NCI-H187 (cell line): ENCODE measurements around the gene OGG1.

ENCODE experiments used
- DNase-seq, 2 experiments: peaks; one replicate each; lab custom pipeline; 2025; lab: John Stamatoyannopoulos, UW

The OGG1 gene

DNA sequence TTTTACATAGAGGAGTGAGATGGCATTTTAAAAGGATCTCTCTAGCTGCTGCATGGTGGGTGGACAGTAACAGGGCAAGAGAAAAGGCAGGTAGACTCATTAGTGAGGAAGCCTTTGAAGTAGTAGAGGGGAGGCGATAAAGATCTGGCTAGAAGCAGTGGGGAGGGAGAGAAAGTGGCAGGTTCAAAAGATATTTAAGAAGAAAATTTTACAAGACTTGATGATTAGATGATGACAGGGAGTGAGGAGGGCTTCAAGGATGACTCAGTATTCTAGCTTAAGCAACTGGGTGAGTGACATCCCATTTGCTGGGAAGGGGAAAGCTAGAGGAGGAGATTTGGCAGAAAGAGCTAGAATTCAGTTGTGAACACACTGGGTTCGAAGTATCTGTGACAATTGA, 22.0 kb upstream of the OGG1 start:
- DNase-seq = no peak

- DNase-seq = no peak
These were observed 20.3 kb upstream of the OGG1 start for GRCh38 chr3:9729419-9729818.

DNA sequence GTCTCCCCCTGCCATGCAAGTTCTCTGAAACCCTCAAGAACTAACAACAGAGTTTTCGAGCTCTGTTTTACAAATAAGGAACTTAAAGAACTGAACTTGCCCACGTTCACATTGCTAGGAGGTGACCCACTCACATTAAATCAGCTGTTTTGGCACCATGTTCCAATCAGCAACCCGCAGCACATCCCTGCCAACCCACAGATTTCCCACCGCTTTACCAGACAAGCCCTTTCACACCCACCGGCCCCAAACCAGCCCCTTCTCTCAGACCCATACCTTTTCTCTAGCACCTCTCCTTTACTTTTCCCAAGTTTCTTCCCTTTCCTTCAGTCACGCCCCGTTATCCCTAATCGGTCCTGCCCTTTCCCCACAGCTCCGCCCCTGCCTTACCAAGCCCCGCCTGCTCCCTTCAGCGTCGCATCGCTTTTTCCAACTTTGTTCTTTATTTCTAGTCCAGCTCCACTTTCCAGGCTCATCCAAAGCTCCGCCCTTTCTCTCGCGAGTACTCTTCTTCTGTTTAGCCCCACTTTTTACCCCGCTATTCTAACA, 19.0 kb upstream of the OGG1 start:
- DNase-seq = peak in 1 of 2 experiments; percentile 59

DNA sequence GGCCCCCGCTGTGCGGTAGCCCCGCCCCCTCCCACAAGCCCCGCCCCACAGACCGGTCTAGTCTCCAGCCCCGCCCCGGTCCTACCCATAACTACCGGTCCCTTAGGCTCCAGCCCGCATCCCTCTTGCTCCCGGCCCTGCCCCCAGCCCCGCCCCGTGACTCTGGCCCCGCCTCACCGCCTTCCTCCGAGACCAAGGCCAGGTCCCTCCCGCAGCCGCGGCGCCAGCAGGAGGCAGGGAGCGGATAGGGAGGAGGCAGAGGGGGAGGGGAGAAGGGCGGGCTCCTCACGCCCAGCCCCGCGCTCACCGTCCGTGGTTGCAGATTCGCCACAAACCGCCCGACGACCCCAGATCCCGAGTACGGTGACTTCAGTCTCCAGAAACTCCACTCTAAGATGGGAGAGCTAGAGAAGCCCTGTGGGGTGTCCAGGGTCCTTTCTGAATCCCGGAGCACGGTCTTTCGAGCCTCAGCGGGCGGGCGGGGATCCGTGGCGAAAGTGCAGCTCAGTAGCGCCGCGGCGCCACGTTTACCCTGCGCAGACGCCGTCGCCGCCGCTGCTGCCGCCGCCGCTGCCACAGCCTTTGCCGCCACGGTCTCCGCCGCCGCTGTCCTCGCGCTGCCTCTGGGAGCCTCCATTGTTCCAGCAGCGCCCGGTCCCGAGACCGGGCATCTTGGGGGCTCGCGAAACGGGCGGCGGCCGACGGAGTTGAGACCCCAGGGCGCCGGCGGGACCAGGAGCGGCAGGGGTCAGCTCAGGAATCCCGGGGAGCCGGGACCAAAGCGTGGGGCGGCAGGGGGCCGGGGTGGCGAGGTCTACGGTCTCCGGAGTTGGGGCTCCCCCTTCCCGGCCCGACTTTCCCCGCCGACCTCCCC, 18.3 kb upstream of the OGG1 start, which contains the start of gene BRPF1:
Gene BRPF1 (plus strand): TSS at position 530 of the 874 bp plus-strand sequence. CDS start 2,406 bp downstream, outside the sequence.
- peak; percentile 83 to 92 for DNase-seq

DNA sequence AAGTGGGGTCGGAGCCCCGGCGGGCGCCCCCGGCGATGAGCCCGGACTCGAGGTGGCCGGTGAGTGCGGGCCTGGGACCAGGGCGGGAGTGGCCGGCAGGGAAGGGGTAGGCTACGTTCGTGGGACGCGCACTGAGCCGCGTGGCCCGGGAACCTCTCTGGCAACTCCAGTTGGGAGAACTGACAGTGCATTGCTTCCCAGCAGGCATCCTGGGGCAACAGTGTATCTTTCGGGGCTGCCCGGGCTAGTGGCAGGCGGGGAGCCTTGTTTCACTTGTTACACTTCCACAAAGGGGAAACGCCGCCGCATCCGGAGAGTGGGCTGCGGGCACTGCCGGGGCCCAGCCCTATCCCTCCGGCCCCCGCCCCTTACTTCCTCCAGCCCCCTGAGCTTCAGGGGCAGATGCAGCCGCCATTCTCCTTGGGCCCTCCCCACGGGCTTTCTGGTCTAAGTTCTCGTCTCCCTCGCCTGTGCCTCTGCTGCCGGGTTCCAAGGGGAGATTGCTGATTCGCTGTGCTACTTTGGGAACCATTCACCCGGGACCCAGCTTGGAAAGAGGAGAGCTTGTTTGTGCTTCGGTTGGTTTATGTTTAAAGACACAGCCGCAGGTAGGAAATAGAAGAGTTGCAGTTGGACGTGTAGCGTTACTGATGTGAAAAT, 17.5 kb upstream of the OGG1 start:
- DNase-seq = no peak

- no peak for DNase-seq
These were observed 17.0 kb upstream of the OGG1 start for GRCh38 chr3:9732740-9733115.

- no peak for DNase-seq
These were observed 12.9 kb upstream of the OGG1 start for GRCh38 chr3:9736831-9737230.

DNA sequence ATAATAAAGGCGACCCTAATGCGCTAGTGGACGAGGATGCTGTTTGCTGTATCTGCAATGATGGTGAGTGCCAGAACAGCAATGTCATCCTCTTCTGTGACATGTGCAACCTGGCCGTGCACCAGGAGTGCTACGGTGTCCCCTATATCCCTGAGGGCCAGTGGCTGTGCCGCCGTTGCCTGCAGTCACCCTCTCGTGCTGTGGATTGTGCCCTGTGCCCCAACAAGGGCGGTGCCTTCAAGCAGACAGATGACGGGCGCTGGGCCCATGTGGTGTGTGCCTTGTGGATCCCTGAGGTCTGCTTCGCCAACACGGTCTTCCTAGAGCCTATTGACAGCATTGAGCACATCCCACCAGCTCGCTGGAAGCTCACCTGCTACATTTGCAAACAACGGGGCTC, 10.6 kb upstream of the OGG1 start:
- DNase-seq = no peak

DNA sequence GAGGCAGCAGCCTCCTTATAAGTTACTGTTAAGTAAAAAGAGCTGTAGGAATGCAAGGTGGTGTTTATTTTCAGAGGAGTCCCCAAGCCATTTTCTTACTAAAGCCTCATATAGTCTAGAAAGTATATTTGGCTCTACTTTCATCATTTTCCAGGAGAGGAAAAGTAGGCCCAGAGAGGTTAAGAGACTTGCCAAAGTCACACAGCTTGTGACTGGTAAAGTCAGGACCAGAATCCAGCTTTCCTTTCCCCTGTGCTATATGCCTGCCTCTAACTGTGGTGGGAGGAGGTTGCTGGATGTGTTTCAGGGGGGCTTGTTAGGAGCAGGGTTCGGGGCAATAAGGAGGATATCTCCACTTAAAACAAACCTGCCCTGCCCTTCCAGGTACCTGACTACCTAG, 7.2 kb upstream of the OGG1 start:
- no peak for DNase-seq

- no peak for DNase-seq
These were observed 6.2 kb upstream of the OGG1 start for GRCh38 chr3:9743548-9743947.

- DNase-seq = no peak
These were observed 5.6 kb upstream of the OGG1 start for GRCh38 chr3:9744162-9744561.

- DNase-seq = no peak
These were observed 4.2 kb upstream of the OGG1 start for GRCh38 chr3:9745521-9745920.

DNA sequence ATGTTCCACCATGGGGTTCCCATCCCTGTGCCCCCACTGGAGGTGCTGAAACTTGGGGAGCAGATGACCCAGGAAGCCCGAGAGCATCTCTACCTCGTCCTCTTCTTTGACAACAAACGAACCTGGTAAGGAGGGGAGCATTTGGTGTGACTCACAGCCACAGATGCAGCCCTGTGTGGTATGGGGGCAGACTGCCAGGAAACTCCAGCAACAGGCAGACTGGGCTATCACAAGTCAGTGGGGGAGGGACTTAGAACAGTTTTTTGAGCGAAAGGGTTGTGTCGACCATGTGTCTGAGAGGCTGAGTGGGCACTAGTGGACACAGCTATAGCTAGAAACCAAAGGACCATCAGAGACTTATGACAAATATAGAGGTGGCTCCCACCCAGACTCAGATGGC, 3.4 kb upstream of the OGG1 start:
- no peak for DNase-seq

- DNase-seq = no peak
These were observed 2.5 kb upstream of the OGG1 start for GRCh38 chr3:9747267-9747666.

- DNase-seq = no peak
These were observed 1.7 kb upstream of the OGG1 start for GRCh38 chr3:9748031-9748430.

- no peak for DNase-seq
These were observed 482 bp upstream of the OGG1 start for GRCh38 chr3:9749296-9749644.

DNA sequence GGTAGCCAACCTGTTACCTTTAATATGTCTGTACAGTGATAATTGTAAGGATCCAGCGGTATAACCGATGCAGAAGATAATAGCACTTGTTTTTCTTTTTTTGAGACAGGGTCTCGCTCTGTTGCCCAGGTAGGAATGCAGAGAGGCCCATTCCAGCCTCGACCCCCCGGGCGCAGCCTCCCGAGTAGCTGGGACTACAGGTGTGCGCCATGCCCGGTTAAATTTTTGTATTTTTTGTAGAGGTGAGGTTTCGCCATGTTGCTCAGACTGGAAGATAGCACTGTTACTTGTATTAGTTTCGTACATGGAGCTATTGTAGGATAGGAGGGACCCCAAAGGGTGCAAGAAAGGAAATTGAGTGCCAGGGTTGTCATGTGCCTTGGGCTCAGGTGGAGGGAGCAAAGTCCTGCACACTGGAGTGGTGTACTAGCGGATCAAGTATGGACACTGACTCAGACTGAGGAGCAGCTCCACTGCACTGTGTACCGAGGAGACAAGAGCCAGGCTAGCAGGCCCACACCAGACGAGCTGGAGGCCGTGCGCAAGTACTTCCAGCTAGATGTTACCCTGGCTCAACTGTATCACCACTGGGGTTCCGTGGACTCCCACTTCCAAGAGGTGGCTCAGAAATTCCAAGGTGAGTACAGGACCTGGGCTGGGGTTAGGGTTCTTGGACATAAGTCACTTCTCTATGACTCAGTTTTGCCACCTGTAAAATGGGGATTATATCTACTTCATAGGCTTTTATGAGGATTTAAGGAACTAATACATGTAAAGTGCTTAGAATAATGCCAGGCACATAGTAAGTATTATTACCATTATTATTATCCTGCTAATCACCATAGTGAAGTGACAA, 1.0 kb downstream of the OGG1 start:
- no peak for DNase-seq

DNA sequence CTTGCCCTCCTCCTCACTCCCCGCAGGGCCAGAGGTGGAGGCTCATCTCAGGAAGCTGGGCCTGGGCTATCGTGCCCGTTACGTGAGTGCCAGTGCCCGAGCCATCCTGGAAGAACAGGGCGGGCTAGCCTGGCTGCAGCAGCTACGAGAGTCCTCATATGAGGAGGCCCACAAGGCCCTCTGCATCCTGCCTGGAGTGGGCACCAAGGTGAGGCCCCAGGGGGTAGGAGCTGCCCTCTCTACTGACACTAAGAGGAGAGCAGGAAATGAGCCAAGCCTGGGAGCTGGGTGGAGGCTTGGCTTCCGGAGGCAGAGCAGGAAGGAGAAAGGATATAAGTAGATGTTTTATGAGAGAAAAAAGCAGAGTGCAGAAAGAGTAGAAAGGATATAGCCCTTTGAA, 4.9 kb downstream of the OGG1 start:
- DNase-seq = no peak

GRCh38 chr3:9757427-9757826, 7.7 kb downstream of the OGG1 start:
- no peak for DNase-seq

DNA sequence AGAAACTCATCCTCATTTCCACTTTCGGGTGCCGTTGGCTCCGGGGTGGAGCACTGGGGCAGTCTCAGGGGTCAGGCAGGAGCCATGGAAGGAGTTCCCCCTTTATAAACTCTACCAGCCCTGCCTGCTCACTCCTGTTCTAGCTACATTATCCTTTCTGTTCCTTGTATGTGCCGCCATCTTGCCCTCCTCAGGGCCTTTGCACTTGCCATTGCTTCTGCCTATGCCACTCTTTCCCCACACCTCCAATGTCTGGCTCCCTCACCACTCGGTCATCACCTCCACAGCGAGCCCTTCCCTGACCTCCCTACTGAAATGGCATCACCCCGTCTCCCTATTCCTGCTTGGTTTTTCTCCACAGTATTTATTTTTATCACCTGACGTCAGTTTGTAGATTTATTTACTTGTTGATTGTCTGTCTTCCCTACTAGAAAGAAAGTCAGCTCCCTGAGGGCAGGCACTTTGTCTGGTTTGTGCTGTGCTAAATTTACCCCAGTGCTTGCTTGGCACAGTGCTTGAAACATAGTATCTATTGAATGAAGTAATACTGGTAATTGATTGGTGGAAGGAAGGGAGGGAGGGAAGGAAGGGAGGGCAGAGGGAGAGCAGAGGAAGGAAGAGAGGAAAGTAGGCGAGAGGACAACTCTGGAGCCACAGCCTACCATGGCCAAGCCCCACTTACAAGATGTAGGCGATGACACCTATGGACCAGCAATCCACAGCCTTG, 11.2 kb downstream of the OGG1 start:
- no peak for DNase-seq

- DNase-seq = no peak
These were observed 12.2 kb downstream of the OGG1 start for GRCh38 chr3:9761919-9762318.

- DNase-seq = no peak
These were observed 13.1 kb downstream of the OGG1 start for GRCh38 chr3:9762871-9763270.
